GM21381 (cell line): ENCODE data around the gene ZNF665.
"Not testable (repeated sequence)": the region's sequence is repeated elsewhere in the genome, so short reads cannot be mapped to it uniquely, and the experiment has no call there.

Experiments used
- ATAC-seq: cut with Tn5 transposase; IDR thresholded peaks from one replicate; pipeline ENCODE4 v1.9.1; 2021; ENCODE audit warnings: mild to moderate bottlenecking, moderate library complexity; ENCODE audit not compliant: unreplicated experiment

ZNF665 gene

GRCh38 chr19:53158119-53158656 is 35.0 kb downstream of the ZNF665 start:
- ATAC-seq, result no peak

- no peak for ATAC-seq
These were observed 35.5 kb downstream of the ZNF665 start for GRCh38 chr19:53157626-53158025.

- no peak for ATAC-seq
These were observed 36.3 kb downstream of the ZNF665 start for GRCh38 chr19:53156850-53157249.

- no peak for ATAC-seq
These were observed 45.5 kb downstream of the ZNF665 start for GRCh38 chr19:53147645-53148044.

GRCh38 chr19:53140351-53140750 is 52.8 kb downstream of the ZNF665 start:
- ATAC-seq, result no peak

- ATAC-seq, result no peak
These were observed 56.7 kb downstream of the ZNF665 start for GRCh38 chr19:53136432-53136831.

GRCh38 chr19:53132141-53132991 is 60.8 kb downstream of the ZNF665 start, which contains the start of gene ZNF415:
Gene ZNF415, minus strand, starts transcription at chr19:53132910. Its CDS starts 10,234 bp downstream, at chr19:53122676.
- no peak for ATAC-seq

- ATAC-seq, result no peak
These were observed 61.4 kb downstream of the ZNF665 start for GRCh38 chr19:53131727-53132126.

- ATAC-seq, result no peak
These were observed 62.0 kb downstream of the ZNF665 start for GRCh38 chr19:53131085-53131590.

GRCh38 chr19:53130506-53130905 is 62.7 kb downstream of the ZNF665 start:
- no peak for ATAC-seq

GRCh38 chr19:53126733-53127526 is 66.2 kb downstream of the ZNF665 start:
- not testable (repeated sequence) for ATAC-seq

- ATAC-seq, result no peak
These were observed 69.8 kb downstream of the ZNF665 start for GRCh38 chr19:53123400-53123799.
